HL-60 (cell line): Measurements from ENCODE around the gene VPS26C.

Experiments
- DNase-seq, 2 experiments: peaks; one replicate each; pipeline ENCODE4 v3.0.0-alpha.2; 2010 to 2020; ENCODE audit warnings: low read depth in 1 of 2, low spot score in 1 of 2
- H3K27ac ChIP-seq: fragments of 250-450 bp; sonication (Bioruptor Pico); replicated peaks from 2 replicates; pipeline ENCODE4 v1.5.1; 2020; ENCODE audit warnings: mild to moderate bottlenecking, moderate library complexity
- H3K27me3 ChIP-seq: fragments of 250-450 bp; sonication (Bioruptor Pico); 2 replicates; pipeline ENCODE4 v1.5.1; 2021; ENCODE audit warnings: mild to moderate bottlenecking, moderate library complexity; ENCODE audit not compliant: insufficient read depth, poor library complexity, severe bottlenecking
- H3K4me3 ChIP-seq: replicated peaks from 2 replicates; pipeline ENCODE4 v1.5.1; 2011; ENCODE audit warnings: mild to moderate bottlenecking, control low read depth, low read length; ENCODE audit not compliant: insufficient read depth
- GABPA ChIP-seq: IDR thresholded peaks from 2 replicates; pipeline ENCODE4 v1.6.1; 2012; ENCODE audit warnings: low read depth
- POLR2AphosphoS5 ChIP-seq: IDR thresholded peaks from 2 replicates; pipeline ENCODE4 v1.6.1; 2012; ENCODE audit warnings: low read depth
- SPI1 ChIP-seq: IDR thresholded peaks from 2 replicates; pipeline ENCODE4 v1.6.1; 2012; ENCODE audit warnings: low read depth, mild to moderate bottlenecking, borderline replicate concordance
- TF ChIP-seq, protein P1 (sequence below): IDR thresholded peaks from 2 replicates; pipeline ENCODE4 v1.6.1; 2012; ENCODE audit warnings: low read depth; ENCODE audit not compliant: insufficient replicate concordance
- TF ChIP-seq, protein P2 (sequence below): IDR thresholded peaks from one replicate; pipeline ENCODE4 v1.5.1; 2011; ENCODE audit warnings: low read length, control low read depth, inconsistent platforms; ENCODE audit not compliant: insufficient read depth

VPS26C gene

DNA sequence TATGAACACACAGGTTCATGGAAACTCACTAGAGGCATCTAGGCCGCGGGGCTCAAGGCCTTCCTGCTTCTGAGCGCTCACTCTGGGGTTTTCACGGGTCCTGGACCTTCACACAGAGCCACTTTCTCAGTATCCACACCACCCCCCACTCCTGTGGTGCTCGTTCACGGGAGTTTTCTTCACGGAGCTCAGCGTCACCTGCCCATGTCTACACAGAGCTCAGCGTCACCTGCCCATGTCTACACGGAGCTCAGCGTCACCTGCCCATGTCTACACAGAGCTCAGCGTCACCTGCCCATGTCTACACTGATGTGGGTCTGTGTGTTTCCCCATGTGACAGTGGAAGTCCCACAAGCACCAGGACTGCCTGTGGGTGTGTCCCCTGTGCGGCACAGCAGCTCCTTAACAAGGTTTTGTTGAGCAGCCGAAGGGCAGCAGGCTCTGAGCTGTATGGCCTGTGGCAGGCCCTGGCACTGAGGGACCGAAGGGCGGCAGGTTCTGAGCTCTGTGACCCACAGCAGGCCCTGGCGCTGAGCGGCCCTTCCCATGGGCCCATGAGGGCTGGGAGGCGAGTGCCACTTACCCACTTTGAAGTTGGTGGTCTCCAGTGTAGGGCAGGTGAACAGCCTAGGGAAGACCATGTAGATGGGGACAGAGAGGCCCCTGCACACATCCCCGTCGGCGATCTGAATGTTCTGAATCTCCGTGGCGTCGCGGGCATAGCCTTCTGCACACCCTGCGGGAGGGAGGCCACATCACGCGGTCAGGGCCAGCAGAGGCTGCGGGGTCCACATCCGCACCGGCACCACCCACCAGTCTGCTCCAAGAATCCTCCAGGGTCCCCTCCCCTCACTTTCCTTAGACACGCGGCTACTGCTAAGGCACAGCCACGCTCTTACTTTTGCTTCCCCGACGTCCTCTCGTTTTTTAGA, 39.8 kb downstream of the VPS26C start:
- H3K27me3 ChIP-seq, result no peaks in the 10 kb centered on the region
- TF ChIP-seq GABPA (no peak), SPI1 (no peak), POLR2AphosphoS5 (no peak)
- TF ChIP-seq, protein P1, sequence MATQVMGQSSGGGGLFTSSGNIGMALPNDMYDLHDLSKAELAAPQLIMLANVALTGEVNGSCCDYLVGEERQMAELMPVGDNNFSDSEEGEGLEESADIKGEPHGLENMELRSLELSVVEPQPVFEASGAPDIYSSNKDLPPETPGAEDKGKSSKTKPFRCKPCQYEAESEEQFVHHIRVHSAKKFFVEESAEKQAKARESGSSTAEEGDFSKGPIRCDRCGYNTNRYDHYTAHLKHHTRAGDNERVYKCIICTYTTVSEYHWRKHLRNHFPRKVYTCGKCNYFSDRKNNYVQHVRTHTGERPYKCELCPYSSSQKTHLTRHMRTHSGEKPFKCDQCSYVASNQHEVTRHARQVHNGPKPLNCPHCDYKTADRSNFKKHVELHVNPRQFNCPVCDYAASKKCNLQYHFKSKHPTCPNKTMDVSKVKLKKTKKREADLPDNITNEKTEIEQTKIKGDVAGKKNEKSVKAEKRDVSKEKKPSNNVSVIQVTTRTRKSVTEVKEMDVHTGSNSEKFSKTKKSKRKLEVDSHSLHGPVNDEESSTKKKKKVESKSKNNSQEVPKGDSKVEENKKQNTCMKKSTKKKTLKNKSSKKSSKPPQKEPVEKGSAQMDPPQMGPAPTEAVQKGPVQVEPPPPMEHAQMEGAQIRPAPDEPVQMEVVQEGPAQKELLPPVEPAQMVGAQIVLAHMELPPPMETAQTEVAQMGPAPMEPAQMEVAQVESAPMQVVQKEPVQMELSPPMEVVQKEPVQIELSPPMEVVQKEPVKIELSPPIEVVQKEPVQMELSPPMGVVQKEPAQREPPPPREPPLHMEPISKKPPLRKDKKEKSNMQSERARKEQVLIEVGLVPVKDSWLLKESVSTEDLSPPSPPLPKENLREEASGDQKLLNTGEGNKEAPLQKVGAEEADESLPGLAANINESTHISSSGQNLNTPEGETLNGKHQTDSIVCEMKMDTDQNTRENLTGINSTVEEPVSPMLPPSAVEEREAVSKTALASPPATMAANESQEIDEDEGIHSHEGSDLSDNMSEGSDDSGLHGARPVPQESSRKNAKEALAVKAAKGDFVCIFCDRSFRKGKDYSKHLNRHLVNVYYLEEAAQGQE, result no peak
- TF ChIP-seq, protein P2, sequence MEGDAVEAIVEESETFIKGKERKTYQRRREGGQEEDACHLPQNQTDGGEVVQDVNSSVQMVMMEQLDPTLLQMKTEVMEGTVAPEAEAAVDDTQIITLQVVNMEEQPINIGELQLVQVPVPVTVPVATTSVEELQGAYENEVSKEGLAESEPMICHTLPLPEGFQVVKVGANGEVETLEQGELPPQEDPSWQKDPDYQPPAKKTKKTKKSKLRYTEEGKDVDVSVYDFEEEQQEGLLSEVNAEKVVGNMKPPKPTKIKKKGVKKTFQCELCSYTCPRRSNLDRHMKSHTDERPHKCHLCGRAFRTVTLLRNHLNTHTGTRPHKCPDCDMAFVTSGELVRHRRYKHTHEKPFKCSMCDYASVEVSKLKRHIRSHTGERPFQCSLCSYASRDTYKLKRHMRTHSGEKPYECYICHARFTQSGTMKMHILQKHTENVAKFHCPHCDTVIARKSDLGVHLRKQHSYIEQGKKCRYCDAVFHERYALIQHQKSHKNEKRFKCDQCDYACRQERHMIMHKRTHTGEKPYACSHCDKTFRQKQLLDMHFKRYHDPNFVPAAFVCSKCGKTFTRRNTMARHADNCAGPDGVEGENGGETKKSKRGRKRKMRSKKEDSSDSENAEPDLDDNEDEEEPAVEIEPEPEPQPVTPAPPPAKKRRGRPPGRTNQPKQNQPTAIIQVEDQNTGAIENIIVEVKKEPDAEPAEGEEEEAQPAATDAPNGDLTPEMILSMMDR, result no peak
- no peak for DNase-seq
- H3K4me3 ChIP-seq, result no peak overlapping the region
- H3K27ac ChIP-seq, result no peak overlapping the region

DNA sequence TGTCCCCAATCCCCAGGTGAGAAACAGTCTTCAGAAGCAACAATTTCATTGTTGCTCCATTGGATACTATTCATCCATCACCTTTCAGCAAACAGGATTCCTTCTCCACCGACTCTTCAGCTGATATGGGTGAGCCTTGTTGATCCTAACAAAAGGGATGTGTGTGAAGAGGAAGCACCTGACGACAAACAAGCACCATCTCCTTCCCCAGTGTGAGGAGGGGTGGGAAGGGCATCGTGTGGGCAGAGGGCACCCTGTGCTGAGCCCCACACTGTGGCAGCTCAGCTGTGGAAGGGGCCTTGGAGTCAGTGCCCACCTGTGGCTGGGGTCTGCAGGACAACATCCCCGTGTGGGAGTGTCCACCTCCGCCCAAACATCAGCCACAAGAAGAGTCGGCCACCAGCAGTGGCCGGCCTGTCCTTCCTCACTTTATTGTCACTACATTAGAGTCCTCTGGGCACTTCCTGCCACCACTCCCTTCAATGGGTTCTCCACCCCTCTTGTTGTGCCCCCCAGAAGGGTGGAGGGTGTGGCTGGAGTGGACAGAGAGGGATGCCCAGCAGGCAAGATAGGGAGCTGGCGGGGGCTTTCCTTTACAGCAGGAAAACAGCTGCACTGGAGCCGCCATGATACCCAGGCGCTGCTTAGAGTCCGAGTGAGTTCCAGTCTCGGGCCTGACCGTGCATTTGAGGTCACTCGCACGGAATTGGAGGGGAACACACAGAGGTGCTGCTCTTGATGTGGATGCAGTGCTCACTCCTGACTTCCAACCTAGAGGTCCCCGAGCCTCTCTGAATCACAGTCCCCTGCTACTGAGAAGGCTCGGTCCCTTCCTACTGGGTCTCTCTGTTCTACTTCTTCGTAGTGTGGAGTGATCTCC, 40.9 kb downstream of the VPS26C start:
- H3K27ac ChIP-seq, result peak overlapping the region; percentile 24
- no peaks in the 10 kb centered on the region for H3K27me3 ChIP-seq
- TF ChIP-seq, protein P1, result no peak
- TF ChIP-seq GABPA (no peak), SPI1 (no peak), POLR2AphosphoS5 (no peak)
- TF ChIP-seq, protein P2, result no peak
- DNase-seq, result no peak
- H3K4me3 ChIP-seq, result no peak overlapping the region

DNA sequence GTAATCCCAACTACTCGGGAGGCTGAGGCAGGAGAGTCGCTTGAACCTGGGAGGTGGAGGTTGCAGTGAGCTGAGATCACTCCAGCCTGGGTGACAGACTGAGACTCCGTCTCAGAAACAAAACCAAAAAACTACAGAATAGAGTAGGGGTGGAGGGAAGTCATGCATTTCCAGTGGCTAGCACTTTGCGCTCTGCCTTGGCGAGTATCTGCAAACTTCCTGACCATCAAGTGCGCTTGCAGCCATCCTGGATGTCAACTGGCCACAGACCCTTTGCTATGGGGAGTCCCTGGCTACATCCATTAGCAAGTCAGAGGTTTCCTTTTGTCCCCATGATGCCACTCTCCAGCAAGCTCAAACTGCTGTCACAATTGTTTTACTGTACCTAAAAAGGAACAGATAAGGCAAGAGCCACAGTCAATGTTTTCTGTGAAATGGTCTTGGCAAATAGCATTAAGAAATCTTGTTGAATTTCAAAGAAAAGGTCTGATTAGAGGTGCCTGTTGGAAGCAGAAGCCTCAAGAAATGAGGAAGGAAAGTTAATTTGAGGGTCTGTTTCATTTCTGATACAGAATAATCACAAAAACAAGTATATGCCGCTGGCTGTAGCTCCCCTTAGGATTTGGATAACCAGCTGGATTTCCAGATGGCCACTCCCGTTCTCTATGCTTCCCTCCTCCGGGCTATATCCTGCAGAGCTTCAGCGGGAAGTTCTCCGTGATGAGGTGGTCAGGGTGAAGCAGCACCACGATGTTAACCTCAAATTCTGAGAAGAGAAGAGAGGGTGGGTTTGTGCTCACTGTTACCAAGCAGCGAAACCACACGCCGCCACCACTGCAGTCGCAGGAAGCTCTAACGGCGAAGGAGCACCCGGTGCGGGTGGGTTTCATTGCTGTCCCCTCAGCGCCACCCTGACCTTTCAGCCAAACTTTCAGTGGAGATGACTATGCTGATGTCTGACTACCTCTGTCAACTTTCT, 42.0 kb downstream of the VPS26C start:
- Histone ChIP-seq H3K27me3 (no peaks in the 10 kb centered on the region), H3K4me3 (no peak overlapping the region), H3K27ac (peak overlapping the region; percentile 24)
- TF ChIP-seq, protein P1, result no peak
- TF ChIP-seq, protein P2, result no peak
- no peak for TF ChIP-seq GABPA
- TF ChIP-seq SPI1, result no peak
- TF ChIP-seq POLR2AphosphoS5, result no peak
- peak in 1 of 2 experiments; percentile 38 for DNase-seq
